IMR-90 (cell line): ENCODE results near the gene MFSD6.

Source experiments
- BHLHE40 ChIP-seq: fragments of 150-350 bp; IDR thresholded peaks from 2 replicates; pipeline ENCODE4 v1.6.1; 2016; ENCODE audit warnings: mild to moderate bottlenecking, low read depth, low read length
- CTCF ChIP-seq: conservative IDR thresholded peaks from 2 replicates; pipeline ENCODE4 v1.5.1; 2012; ENCODE audit warnings: mild to moderate bottlenecking, low read depth, low read length, improper control_type of control experiment
- ELK1 ChIP-seq: fragments of 150-350 bp; IDR thresholded peaks from 2 replicates; pipeline ENCODE4 v1.6.1; 2016; ENCODE audit warnings: low read depth, mild to moderate bottlenecking, low read length, moderate library complexity, borderline replicate concordance
- MAZ ChIP-seq: IDR thresholded peaks from 2 replicates; pipeline ENCODE4 v1.6.1; 2012; ENCODE audit warnings: low read depth, mild to moderate bottlenecking, low read length, improper control_type of control experiment, moderate library complexity, borderline replicate concordance
- POLR2A ChIP-seq: IDR thresholded peaks from 2 replicates; pipeline ENCODE4 v1.6.1; 2012; ENCODE audit warnings: mild to moderate bottlenecking, low read depth, low read length

GRCh38 chr2:190415251-190415650 lies 7.1 kb downstream of the MFSD6 start:
- TF ChIP-seq CTCF: no peak
- TF ChIP-seq BHLHE40: no peak
- TF ChIP-seq POLR2A: no peak
- no peak for TF ChIP-seq ELK1
- TF ChIP-seq MAZ: no peak
